NCI-H69 (cell line): ENCODE results near the gene UBE3A.
"Not testable (repeated sequence)": the region's sequence is repeated elsewhere in the genome, so short reads cannot be mapped to it uniquely, and the experiment has no call there.

Experiments
- DNase-seq: peaks from one replicate; lab custom pipeline; 2025; lab: John Stamatoyannopoulos, UW

The UBE3A gene

DNA sequence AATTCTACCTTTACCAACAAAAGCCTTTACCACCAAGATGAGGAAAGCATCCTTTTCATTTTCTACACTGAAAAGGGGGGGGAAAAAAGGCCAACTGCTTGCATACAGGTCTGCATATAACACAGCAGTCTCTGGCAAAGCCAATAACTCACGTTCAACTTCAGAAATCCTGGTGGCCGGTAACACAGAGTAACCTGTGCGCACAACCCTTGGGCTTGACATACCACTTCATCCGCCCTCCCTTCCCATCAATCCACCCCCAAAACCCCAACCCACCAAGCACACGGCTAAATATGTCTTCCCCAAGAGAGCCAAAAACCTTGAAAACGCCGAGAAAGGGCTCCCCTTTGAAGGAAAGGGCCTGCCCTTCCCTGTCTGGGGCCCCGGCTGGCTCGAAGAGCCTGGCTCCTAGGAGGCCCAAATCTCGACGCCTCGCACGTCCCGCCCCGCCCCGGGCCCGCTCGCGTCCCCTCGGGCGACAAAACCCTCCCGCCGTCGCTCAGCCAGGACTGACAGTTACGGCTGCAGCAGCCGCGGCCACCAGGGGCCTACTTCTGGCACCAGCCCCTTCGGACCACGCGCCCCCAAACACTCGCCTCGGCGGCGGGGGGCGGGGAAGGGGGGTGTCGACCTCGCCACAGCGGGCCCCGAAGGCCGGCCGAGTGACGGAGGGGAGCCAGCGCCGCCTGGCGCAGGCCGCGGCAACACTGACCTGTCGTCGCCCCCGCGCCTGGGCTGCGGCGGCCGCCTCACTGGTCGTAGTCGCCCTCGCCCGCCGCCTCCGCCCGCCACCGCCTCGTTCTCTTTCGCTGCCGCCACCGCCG lies 835 bp downstream of the UBE3A start:
- DNase-seq, result peak; percentile 75

DNA sequence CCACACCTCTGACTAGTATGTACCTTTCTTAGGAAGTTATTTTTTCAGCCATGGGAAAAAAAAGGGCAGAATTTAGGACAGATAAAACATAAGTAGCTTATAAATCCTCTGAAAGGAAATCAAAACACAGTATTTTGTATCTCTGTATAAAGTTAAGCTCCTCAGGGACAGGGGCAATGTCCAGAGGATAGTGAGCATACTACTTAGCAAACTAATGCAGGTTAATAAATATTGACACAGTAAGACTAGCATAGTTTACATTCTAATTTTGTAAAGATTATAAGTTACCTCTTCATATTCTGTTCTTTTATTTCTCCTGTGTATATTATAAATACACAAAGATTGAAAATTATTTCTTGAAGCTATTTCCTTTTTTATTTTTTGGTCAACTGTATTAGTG lies 2.1 kb downstream of the UBE3A start:
- no peak for DNase-seq

DNA sequence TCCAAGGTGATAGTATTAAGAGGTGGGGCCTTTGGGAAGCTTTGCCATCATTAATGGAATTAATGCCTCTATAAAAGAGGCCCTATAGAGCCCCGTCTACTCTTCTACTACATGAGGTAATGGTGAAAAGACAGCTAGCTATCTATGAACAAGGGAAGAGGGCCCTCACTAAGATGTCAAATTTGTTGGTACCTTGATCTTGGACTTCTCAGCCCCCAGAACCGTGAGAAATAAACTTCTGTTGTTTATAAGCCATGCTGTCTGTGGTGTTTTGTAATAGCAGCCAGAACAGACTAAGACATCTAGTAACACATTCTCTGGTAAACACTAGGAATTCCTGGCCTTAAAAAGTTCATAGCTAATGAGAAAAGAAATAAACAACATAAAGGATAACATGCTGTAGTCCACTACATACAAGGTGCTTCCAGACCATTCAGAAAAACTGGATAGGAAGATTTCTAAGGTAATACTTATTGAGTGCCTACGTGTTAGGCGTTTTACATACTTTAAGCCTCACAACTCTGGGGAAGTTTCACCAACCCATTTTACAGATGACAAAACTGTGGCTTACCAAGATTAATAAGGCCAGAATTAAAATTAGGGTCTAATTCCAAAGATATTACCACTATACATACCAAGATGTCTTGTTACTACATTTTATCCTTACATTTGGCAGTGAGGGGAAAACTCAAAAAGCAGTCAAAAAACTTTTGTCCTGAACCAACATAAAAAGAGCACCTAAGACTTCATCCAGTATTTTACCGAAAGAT lies 3.2 kb downstream of the UBE3A start:
- no peak for DNase-seq

DNA sequence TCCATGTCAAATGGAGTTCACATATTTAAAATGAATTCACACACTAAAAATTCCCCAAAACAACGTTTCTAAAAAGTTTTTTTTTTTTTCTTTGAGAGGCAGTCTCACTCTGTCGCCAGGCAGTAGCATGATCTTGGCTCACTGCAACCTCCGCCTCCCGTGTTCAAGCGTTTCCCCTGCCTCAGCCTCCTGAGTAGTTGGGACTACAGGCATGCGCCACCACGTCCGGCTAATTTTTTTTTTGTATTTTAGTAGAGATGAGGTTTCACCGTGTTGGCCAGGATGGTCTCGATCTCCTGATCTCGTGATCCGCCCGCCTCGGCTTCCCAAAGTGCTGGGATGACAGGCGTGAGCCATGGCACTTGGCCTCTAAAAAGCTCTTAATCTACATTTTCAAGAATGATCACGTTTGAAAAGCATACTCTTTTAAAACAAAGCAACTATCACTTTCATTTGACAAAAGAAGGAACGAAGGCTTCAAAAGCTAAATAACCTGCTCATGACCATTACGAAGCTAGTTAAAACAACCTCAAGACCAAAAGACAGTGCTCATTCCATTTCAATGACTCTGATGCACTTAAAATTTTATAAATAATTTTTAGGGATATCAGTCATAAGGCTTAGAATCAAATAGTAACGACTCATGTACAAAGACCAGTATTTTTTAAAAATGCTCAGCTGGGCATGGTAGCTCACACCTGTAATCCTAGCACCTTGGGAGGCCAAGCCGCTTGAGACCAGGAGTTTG lies 5.5 kb downstream of the UBE3A start:
- no peak for DNase-seq

DNA sequence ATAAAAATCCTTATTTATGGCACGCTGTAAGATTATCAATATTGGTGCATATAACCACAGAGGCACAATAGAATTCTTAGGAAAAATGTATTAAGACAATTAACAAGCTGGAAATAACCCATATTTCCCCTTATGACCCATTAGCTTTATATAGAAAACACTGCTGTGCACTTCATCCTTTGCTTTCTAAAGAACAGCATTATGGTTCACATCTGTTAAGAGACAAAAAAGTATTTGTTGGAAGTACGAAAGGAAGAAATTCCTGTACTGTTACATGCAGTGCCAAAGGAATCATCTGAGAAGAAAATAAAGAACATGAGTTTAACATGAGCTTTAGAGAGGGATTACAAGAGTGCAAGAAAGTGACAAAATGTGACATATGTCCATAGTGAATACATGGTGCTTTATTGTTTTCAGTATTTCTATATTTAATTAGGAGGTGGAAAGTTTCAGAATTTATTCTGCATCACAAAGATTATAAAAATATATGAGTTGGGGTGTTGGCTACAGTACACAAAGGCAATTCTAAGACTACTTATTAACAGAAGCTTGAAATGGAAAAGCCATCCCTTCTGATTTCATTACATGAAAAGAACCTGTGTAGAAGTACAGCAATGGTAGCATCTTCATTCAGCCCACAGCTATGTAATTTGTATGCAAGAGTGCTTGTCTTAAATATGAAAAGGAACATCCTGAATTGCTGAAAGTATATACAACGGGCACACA lies 6.8 kb downstream of the UBE3A start:
- no peak for DNase-seq

DNA sequence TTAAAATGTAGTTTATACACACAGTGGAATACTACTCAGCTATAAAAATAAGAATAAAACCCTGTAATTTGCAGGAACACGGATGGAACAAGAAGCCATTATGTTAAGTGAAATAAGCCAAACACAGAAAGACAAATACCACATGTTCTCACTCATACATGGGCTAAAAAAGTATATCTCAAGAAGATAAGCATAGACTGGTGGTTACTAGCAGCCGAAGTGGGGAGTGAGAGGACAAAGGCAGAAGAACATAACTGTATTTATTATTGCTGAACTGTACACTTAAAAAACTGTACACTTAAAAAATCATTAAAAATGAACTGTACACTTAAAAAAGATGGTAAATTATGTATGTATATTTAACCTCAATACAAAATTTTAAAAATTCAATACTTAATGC lies 11.0 kb downstream of the UBE3A start:
- DNase-seq, result no peak

DNA sequence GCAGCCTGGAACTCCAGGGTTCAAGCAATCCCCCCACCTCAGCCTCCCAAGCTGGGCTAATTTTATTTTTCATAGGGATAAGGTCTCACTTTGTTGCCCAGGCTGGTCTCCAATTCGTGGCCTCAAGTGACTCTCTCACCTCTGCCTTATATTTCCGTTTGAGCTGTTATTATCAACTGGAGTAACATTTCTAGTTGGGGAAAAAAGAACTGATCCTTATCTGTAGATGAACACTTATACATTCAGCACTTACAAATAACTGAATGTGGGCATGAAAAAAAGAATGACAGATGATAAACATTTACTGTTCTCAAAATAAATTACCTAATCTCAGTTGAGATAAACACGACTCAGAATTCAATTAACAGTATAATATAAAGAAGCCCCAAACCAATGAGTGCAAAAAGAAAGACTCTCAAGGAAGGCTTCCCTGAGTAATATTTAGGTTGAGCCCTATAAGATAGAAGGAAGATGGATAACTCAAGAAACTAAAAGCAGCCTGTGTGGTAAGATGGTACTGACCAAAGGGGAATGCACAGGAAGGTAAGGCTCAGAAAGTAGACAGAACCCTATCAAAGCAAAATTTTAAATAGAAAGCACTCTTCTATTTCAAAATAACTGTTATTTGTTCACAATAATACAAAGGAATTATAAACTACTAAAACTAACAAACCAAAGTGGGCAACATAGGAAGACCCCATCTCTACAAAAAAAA lies 11.8 kb downstream of the UBE3A start:
- peak; percentile 26 for DNase-seq

DNA sequence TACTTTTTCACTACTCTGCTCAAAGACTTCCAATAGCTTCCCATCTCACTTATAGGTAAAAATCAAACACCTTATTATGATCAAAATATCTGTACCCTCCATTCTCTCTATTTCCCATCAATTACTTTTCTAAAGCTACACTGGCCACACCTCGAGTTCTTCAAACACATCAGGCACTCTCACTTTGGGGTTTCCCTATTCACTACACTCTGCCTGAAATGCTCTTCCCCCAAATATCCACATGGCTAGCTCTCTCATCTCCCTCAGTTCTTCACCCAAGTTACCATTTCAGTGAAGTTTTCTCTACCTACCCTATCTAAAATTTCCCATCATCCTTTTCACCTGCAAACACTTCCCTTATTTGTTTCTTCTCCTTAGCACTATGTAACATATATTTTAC lies 14.8 kb downstream of the UBE3A start:
- no peak for DNase-seq

DNA sequence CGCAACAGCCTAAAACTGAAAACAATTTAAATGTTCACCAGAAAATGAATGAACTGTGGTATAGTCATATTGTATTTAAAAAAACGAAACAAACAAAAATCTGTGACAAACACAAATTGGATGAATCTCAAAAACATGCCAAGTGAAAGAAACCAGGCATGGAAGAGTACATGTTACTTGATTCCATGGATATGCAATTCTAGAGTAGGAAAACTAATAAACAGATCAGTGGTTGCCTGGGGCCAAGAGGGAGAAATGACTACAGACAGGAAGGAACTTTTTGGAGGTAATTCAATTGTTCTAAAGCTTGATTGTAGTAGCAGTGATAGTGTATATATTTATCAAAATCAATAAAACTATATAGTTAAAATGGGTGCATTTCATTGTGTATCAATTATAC lies 16.8 kb downstream of the UBE3A start:
- no peak for DNase-seq

DNA sequence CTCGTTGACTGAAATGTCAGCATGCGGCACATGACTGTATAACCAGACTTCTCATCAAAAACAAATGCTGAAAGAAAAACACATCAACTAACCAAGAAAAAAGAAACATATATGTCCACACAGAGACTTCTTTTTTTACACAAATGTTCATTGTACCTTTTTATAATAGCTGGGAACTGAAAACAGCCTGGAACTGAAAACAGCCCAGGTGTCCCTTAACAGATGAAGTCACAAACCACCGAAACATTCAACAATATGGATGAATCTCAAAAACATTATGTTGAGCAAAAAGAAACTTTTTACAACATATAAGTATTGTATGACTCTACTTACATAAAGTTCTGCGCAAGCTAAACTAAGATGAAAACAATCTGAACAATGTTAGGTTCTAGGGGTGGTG lies 20.6 kb downstream of the UBE3A start:
- DNase-seq, result no peak

DNA sequence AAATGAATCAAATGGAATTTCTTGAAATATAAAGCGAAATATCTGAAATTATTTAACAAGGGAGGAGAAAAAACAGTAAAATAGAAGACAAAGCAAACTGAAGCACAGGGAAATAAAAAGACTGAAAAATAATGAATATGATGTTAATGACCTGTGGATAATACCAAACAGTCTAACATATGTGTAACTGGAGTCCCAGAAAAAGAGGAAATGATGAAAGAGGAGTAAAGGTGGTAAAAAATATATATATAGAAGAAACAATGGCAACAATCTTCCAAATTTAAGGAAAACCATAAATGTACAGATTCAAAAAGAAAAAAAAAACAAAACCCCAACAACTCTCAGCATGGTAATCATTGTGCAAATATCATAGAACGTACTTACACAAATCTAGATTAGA lies 21.2 kb downstream of the UBE3A start:
- no peak for DNase-seq

DNA sequence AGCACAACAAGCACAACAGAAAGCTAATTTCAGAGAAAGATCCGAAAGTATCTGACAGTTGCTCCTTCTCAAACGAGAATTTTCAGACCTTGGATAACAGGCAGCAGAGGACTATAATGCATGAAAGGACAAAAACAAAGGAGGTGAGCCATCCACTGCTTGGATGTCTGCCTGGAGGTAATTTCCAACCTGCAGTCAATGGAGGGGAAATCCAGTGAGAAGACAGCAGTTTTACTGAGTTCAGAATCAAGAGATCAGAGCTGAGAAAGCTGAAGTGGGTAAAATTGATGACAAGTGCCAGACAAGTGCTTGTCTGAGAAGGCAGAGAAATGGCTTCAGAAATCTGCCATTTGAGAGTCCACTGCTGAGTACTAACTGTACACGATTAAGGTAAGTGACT lies 22.1 kb downstream of the UBE3A start:
- peak; percentile 80 for DNase-seq

DNA sequence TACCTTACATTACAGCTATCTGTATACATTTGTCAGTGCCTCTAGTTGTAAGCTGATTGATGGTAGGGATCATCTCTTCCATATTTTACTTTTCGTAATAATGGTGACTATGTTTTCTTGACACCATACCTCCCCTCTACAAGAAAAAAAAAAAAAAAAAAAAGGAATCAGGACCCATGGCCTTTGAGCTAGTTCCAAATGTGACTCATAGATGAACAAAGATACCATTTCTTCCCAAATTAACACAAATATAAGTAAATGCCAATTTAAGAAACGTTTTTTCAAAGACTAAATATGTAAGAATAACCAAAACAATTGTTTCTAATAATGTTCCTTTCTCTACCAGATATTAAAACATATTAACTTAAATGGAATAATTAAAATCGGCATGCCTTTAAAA lies 23.1 kb downstream of the UBE3A start:
- DNase-seq, result no peak

DNA sequence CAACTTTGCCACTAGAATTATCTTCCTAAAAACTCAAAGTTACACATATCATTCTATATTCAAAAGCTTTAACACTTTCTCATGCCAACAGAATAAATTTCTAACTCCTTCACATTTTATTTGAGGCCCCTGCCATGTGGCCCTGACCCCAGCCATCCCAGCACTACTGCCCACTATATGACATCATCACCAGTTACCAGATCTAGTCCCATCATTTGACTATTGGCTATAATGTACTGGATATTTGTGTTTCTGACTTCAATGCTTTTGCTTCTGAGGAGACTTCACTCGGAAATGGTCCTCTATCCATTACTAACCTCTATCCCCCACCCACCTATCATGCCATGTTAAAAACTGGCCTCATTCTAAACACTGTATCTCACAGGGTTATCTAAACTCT lies 23.6 kb downstream of the UBE3A start:
- DNase-seq, result no peak

DNA sequence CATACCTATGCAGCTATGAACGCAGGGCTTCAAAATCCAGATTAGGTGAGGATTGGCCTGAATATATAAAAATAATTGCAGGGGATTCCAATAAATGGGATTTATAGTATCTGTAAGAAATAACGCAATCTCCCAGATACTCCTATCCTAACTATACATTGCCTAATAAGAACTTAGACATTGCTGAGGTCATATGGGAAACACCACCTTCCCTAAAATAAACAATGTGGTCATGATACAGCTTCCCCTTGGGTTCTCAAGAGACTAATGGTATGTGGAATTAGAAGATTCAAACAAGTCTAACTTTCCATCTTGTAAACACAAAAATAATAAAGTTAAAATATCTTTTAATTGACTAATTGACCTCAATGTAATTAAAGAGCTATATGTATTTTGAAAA lies 28.2 kb downstream of the UBE3A start:
- no peak for DNase-seq

DNA sequence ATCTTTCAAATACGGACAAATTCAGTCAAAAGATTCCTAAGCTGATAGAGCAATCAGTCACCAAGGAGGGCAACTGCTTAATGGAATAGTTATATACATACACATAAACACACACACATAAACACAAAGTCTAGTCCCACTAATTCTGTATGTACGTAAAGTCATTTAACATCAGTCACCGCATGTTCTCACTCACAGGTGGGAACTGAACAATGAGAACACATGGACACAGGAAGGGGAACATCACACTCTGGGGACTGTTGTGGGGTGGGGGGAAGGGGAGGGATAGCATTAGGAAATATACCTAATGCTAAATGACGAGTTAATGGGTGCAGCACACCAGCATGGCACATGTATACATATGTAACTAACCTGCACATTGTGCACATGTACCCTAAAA lies 29.1 kb downstream of the UBE3A start:
- not testable (repeated sequence) for DNase-seq

DNA sequence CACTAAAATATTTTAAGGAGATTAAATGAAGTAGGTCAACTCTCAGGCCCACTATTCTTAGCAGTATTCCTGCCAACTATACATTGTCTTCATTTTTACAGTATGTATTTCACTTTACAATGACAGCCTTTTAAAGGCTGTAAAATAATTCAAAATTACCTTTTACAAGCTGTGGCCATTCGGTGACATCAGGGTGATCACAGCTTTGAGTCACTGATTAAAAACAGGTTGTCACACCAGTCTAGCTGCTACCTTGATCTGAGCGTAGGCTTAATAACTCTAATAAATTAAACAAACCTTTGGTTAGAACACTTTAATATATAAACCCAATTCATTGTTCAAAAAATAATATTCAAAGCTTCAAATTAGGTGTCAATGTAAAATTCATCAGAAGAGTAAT lies 29.9 kb downstream of the UBE3A start:
- DNase-seq, result no peak

DNA sequence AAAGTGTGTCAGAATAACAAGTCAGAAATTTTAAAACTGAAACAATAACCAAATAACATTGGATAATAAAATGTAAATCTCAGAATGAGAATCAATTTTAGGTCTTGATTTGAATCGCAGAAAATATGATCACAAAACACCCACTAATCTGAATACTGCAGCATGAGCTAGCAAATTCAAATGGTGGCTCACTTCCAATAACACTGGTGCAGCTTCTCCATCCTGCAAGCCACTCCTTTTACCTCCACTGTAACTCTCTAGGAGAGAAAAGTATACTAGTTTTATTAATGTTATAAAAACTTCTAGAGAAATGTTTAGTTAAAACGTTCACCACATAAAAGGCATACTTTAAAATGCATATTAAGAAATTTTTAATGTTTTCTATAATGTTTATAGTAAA lies 30.4 kb downstream of the UBE3A start:
- no peak for DNase-seq

DNA sequence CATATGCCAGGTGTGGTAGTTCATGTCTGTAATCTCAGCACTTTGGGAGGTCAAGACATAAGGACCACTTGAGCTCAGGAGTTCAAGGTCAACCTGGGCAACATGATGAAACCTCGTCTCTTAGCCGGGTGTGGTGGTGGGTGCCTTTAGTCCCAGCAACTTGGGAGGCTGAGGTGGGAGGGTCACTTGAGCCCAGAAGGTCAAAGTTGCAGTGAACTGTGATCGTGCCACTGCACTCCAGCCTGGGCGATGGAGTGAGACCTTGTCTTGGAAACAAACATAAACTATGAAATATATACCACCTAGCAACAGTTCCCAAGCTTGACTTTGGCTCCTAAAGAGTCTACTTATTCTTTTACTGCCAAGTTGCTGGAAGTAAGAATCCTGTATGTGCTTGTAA lies 30.9 kb downstream of the UBE3A start:
- no peak for DNase-seq

DNA sequence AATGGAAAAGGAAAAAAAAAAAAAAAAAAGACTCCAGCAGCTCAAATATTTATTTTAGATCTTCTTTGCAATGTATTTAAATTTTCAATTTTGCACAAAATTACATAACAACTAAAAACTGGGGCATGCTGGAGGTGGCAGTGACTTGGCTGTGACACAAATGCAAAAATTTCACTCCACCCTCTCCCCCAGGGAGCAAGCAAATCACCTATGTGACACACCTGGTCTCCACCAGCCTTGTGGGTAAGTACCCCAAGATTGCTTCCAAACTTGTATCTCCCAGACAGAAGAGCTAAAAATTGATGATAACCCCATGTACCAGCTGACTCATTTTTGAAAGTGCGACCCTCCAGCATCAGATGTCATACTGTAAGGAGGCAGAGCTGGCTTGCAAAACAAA lies 32.0 kb downstream of the UBE3A start:
- DNase-seq, result no peak

DNA sequence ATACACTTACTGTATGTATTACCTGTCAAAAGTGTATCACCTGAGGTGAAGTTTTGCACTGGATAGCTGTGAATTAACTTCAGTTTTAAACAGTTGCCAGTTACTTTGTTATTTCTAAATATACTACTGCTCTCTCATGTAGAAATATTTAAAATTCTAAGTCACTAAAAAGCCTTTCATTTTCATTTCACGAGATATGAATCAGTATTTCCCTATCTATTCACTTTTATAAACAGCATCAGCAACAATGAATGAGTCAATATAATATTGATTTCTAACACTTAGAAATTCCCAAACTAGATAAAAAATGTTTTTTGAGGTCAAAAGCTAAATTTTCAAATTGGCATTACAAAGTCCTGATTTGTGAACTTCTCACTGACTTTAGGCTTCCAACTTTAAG lies 32.6 kb downstream of the UBE3A start:
- DNase-seq, result no peak

DNA sequence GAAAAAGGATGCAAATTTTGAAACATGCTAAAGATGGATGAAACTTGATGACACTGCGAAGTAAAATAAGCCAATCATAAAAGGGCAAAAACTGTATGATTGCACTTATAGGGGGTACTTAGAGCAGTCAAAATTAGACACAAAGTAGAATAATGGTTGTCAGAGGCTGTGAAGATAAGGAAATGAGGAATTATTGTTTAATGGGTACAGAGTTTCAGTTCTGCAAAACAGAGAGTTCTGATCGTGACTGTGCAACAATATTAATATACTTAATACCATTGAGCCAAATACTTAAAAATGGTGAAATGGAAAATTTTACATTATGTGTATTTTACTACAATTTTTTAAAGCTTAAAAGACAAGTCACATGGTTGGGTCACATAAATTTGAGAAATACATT lies 35.1 kb downstream of the UBE3A start:
- DNase-seq, result no peak
